Measurements from ENCODE around the gene SPG7. TPM values are rescaled to one million over a fixed set of nuclear protein-coding genes. Genes with fewer than 3 reads are reported as not detected.
A peak's percentile ranks its signal among the peaks of the same experiment; 100 is the strongest.

Gene SPG7
- total RNA-seq, 1 donor from 2014 or later: 98.8 TPM

GRCh38 chr16:89519881-89520280 is 11.7 kb downstream of the SPG7 start:
- intact Hi-C loops (cut with DNase I): no loop called here
- Histone ChIP-seq H3K27ac (no peak overlapping the region), H3K4me1 (peaks cover 9% of the 10 kb centered on the region), H3K27me3 (ENCODE audit: low read depth) (no peaks in the 10 kb centered on the region), H3K36me3 (peaks cover 95% of the 10 kb centered on the region), H3K9me3 (no peaks in the 10 kb centered on the region), H3K4me3 (no peak overlapping the region)
- TF ChIP-seq CTCF (IDR thresholded peaks at IDR 0.05): no peak
- no peak for DNase-seq
- ATAC-seq: no peak

- TF ChIP-seq CTCF (IDR thresholded peaks at IDR 0.05): no peak
Observed at GRCh38 chr16:89522287-89522686, 14.1 kb downstream of the SPG7 start.

GRCh38 chr16:89523680-89524344 is 15.6 kb downstream of the SPG7 start:
- Histone ChIP-seq H3K9me3 (no peaks in the 10 kb centered on the region), H3K27ac (peak overlapping the region; percentile 27), H3K4me1 (peaks cover 12% of the 10 kb centered on the region), H3K36me3 (peaks cover 94% of the 10 kb centered on the region), H3K4me3 (peak overlapping the region; percentile 36), H3K27me3 (ENCODE audit: low read depth) (no peaks in the 10 kb centered on the region)
- intact Hi-C loops (cut with DNase I): no loop called here
- no peak for TF ChIP-seq CTCF (IDR thresholded peaks at IDR 0.05)
- ATAC-seq: peak in 1 of 2 donors; percentile 31
- DNase-seq: no peak

More at GRCh38 chr16:89522287-89522686, 14.1 kb downstream of the SPG7 start:
- intact Hi-C loops (cut with DNase I): no loop called here
- ATAC-seq: no peak
- peaks cover 12% of the 10 kb centered on the region for H3K4me1 ChIP-seq
- no peak for DNase-seq
- H3K4me3 ChIP-seq: no peak overlapping the region
- H3K27me3 ChIP-seq (ENCODE audit: low read depth): no peaks in the 10 kb centered on the region
- H3K36me3 ChIP-seq: peaks cover 97% of the 10 kb centered on the region
- no peaks in the 10 kb centered on the region for H3K9me3 ChIP-seq
- H3K27ac ChIP-seq: no peak overlapping the region

GRCh38 chr16:89525146-89525913 is 17.1 kb downstream of the SPG7 start:
- peaks cover 12% of the 10 kb centered on the region for H3K4me1 ChIP-seq
- no peaks in the 10 kb centered on the region for H3K9me3 ChIP-seq
- no peak overlapping the region for H3K4me3 ChIP-seq
- intact Hi-C loops (cut with DNase I): no loop called here
- no peaks in the 10 kb centered on the region for H3K27me3 ChIP-seq (ENCODE audit: low read depth)
- H3K36me3 ChIP-seq: peaks cover 94% of the 10 kb centered on the region
- TF ChIP-seq CTCF (IDR thresholded peaks at IDR 0.05): no peak
- no peak for ATAC-seq
- DNase-seq: no peak
- no peak overlapping the region for H3K27ac ChIP-seq

- no peak for TF ChIP-seq CTCF (IDR thresholded peaks at IDR 0.05)
- Histone ChIP-seq H3K36me3 (peaks cover 97% of the 10 kb centered on the region), H3K27me3 (ENCODE audit: low read depth) (no peaks in the 10 kb centered on the region), H3K9me3 (no peaks in the 10 kb centered on the region), H3K4me3 (no peak overlapping the region), H3K27ac (no peak overlapping the region), H3K4me1 (peaks cover 15% of the 10 kb centered on the region)
- no peak for DNase-seq
- ATAC-seq: no peak
- intact Hi-C loops (cut with DNase I): no loop called here
Observed at GRCh38 chr16:89529097-89529496, 20.9 kb downstream of the SPG7 start.
